Spleen (tissue), 7 donors: ENCODE data around the gene MICALL2.

Experiments used
- POLR2AphosphoS5 ChIP-seq, 3 donors: sonication (generic); formaldehyde crosslinking; IDR thresholded peaks; one replicate each; pipeline ENCODE4 v1.5.1; 2017; ENCODE audit warnings: antibody characterized with exemption in 3 of 3
- TF ChIP-seq, protein P1 (sequence below), 11 experiments: fragments of 200-600 bp in 7 of 11; fragments of 450-650 bp in 4 of 11; sonication (generic) in 4 of 11; IDR thresholded peaks in 8 of 11; conservative IDR thresholded peaks in 3 of 11; 1 replicate in 7 of 11; 2 replicates in 4 of 11; pipeline versions ENCODE4 v1.4.0 to v1.8.0; 2016 to 2021; ENCODE audit warnings: antibody characterized with exemption in 11 of 11, inconsistent platforms in 4 of 11, mild to moderate bottlenecking in 1 of 11
- donor health status: DM: no; HTN: no; CAD: no; lungs with moderate emphysema.
- donor health status: DM: no; HTN: no; CAD: no.
- donor health status: DM: no; HTN: no; CAD: no.

DNA sequence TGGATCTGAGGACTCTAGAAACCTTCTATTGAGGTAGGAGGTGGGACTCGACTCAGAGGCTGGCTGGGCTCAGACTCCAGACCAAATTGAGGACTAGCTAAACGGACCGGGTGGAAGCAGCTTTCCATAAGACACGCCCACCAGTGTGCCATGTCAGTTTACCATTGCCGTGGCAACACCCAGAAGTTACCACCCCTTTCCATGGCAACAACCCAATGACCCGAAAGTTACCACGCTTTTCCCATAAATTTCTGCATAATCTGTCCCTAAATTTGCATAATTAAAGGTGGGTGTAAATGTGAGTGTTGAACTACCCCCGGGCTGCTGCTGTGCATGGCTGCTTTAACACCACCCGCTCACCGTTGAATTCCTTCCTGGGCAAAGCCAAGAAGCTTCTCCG, 58.9 kb downstream of the MICALL2 start:
- TF ChIP-seq, protein P1, sequence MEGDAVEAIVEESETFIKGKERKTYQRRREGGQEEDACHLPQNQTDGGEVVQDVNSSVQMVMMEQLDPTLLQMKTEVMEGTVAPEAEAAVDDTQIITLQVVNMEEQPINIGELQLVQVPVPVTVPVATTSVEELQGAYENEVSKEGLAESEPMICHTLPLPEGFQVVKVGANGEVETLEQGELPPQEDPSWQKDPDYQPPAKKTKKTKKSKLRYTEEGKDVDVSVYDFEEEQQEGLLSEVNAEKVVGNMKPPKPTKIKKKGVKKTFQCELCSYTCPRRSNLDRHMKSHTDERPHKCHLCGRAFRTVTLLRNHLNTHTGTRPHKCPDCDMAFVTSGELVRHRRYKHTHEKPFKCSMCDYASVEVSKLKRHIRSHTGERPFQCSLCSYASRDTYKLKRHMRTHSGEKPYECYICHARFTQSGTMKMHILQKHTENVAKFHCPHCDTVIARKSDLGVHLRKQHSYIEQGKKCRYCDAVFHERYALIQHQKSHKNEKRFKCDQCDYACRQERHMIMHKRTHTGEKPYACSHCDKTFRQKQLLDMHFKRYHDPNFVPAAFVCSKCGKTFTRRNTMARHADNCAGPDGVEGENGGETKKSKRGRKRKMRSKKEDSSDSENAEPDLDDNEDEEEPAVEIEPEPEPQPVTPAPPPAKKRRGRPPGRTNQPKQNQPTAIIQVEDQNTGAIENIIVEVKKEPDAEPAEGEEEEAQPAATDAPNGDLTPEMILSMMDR (IDR thresholded peaks at IDR 0.05 in 8 of 11, conservative IDR thresholded peaks at IDR 0.05 in 3 of 11), result no peak
- TF ChIP-seq POLR2AphosphoS5 (IDR thresholded peaks at IDR 0.05), result no peak
